Smooth muscle cell (in vitro differentiated cells): ENCODE measurements around the gene TRIOBP. TPM values are rescaled to one million over a fixed set of nuclear protein-coding genes. Genes with fewer than 3 reads are reported as not detected.

Experiments
- DNase-seq: peaks from one replicate; lab custom pipeline; 2025; ENCODE audit not compliant: unreplicated experiment; lab: John Stamatoyannopoulos, UW
- H2AFZ ChIP-seq: fragments of 200-600 bp; sonication (generic); 2 replicates; pipeline ENCODE4 v1.6.0; 2016; ENCODE audit warnings: antibody characterized with exemption, low read depth, mild to moderate bottlenecking
- H3F3A ChIP-seq: fragments of 200-600 bp; sonication (generic); 2 replicates; pipeline ENCODE4 v1.6.0; 2017; ENCODE audit warnings: antibody characterized with exemption, low read depth
- H3K27ac ChIP-seq: fragments of 200-600 bp; sonication (generic); 2 replicates; pipeline ENCODE4 v1.5.1; 2016; ENCODE audit warnings: low read depth, mild to moderate bottlenecking
- H3K27me3 ChIP-seq: fragments of 200-600 bp; sonication (generic); 2 replicates; pipeline ENCODE4 v1.6.1; 2016; ENCODE audit warnings: low read depth, mild to moderate bottlenecking
- H3K36me3 ChIP-seq: fragments of 200-600 bp; sonication (generic); 2 replicates; pipeline ENCODE4 v1.5.1; 2016; ENCODE audit warnings: low read depth
- H3K4me1 ChIP-seq: fragments of 200-600 bp; sonication (generic); 2 replicates; pipeline ENCODE4 v1.5.1; 2016; ENCODE audit warnings: low read depth
- H3K4me2 ChIP-seq: fragments of 200-600 bp; sonication (generic); 2 replicates; pipeline ENCODE4 v1.6.0; 2016; ENCODE audit warnings: mild to moderate bottlenecking
- H3K4me3 ChIP-seq: fragments of 200-600 bp; sonication (generic); 2 replicates; pipeline ENCODE4 v1.5.1; 2016; ENCODE audit warnings: mild to moderate bottlenecking
- H3K79me2 ChIP-seq: fragments of 200-600 bp; sonication (generic); 2 replicates; pipeline ENCODE4 v1.6.0; 2016; ENCODE audit warnings: low read depth, mild to moderate bottlenecking
- H3K9ac ChIP-seq: fragments of 200-600 bp; sonication (generic); 2 replicates; pipeline ENCODE4 v1.6.0; 2016; ENCODE audit warnings: low read depth
- H3K9me3 ChIP-seq: fragments of 200-600 bp; sonication (generic); replicated peaks from 2 replicates; pipeline ENCODE4 v1.5.1; 2016; ENCODE audit warnings: low read depth
- H4K20me1 ChIP-seq: fragments of 200-600 bp; sonication (generic); 2 replicates; pipeline ENCODE4 v1.6.0; 2016; ENCODE audit warnings: low read depth
- WGBS: methylation state at CpG from one replicate; pipeline ENCODE4 v1.1.7; 2016; ENCODE audit warnings: low lambda C conversion rate; 5-methylcytosine and 5-hydroxymethylcytosine counted together
- polyA plus RNA-seq: library from polyadenylated mRNA; unstranded; fragments of >200 nt; fragmentation: Nextera tagmentation; extraction: Ambion mirVana; gene quantifications from 2 replicates; pipeline ENCODE4 v1.2.1, GENCODE V29; 2016
- total RNA-seq: library from RNA; depleted of rRNA; stranded (reverse); fragments of >200 nt; gene quantifications from 2 replicates; pipeline ENCODE4 v1.2.3, GENCODE V29; 2014
- TF ChIP-seq, protein P1 (sequence below): fragments of 200-600 bp; sonication (generic); IDR thresholded peaks from 2 replicates; pipeline ENCODE4 v1.5.1; 2017; ENCODE audit warnings: borderline replicate concordance, mild to moderate bottlenecking, antibody characterized with exemption; ENCODE audit not compliant: insufficient read depth, poor library complexity, severe bottlenecking

The TRIOBP gene
- total and polyA plus RNA-seq, 2 experiments from 2014 or later = 44.6 to 95.8 TPM

DNA sequence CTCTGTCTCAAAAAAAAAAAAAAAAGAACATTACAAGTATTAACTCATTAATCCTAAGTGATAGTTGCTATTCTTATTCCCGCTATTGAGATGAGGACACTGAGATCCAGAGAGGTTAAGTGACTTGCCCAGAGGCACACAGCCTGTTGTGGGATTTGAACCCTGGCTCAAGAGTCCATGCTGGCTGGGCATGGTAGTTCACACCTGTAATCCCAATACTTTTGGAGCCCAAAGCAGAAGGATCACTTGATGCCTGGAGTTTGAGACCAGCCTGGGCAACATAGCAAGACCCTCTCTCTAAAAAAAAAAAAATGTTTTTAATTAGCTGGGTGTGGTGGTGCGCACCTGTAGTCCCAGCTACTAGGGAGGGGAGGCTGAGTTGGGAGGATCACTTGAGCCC is 115.0 kb downstream of the TRIOBP start:
- WGBS = 96% methylated on average over 2 of the region's 2 CpGs

DNA sequence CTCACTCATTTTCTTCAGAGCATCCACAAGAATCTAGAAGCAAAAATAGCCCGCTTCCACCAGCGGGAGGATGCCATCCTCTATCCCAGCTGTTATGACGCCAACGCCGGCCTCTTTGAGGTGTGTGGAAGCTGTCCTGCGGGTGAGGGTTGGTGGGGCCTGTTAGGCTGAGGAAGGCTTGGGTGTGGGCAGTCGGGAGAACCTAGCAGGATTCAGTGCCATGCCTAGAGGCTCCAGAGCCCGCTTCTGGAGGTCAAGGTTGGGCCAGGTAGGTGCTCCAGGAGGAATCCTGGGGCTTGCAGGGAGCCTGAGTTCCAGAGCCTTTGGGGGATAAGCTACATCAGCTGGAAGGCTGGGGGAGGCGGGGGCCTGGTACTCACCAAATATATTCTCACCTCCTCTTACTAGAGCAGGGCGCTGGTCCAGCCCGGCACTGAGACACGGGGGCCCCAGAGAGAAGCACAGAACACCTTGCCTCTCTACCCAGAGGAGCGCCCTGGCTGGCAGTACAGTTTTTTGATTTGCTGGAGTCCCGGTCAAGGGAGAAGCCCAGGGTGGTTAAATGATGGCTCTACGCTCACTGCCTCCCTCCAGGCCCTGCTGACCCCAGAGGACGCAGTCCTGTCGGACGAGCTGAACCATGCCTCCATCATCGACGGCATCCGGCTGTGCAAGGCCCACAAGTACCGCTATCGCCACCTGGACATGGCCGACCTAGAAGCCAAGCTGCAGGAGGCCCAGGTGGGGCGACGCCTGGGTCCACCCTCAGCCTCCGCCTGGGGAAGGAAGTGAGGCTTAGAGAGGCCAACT is 116.2 kb downstream of the TRIOBP start:
- no peak for DNase-seq
- no peak overlapping the region for H3K4me3 ChIP-seq
- H3K27ac ChIP-seq = no peak overlapping the region
- H3K79me2 ChIP-seq = no peaks in the 10 kb centered on the region
- no peak overlapping the region for H3K9ac ChIP-seq
- H4K20me1 ChIP-seq = peaks cover 13% of the 10 kb centered on the region
- WGBS = 95% methylated on average over 27 of the region's 27 CpGs
- H3K4me1 ChIP-seq = peaks cover 5% of the 10 kb centered on the region
- H3K9me3 ChIP-seq = no peaks in the 10 kb centered on the region
- peaks cover 2% of the 10 kb centered on the region for H3F3A ChIP-seq
- H2AFZ ChIP-seq = no peak overlapping the region
- no peaks in the 10 kb centered on the region for H3K36me3 ChIP-seq
- no peak overlapping the region for H3K4me2 ChIP-seq
- TF ChIP-seq, protein P1, sequence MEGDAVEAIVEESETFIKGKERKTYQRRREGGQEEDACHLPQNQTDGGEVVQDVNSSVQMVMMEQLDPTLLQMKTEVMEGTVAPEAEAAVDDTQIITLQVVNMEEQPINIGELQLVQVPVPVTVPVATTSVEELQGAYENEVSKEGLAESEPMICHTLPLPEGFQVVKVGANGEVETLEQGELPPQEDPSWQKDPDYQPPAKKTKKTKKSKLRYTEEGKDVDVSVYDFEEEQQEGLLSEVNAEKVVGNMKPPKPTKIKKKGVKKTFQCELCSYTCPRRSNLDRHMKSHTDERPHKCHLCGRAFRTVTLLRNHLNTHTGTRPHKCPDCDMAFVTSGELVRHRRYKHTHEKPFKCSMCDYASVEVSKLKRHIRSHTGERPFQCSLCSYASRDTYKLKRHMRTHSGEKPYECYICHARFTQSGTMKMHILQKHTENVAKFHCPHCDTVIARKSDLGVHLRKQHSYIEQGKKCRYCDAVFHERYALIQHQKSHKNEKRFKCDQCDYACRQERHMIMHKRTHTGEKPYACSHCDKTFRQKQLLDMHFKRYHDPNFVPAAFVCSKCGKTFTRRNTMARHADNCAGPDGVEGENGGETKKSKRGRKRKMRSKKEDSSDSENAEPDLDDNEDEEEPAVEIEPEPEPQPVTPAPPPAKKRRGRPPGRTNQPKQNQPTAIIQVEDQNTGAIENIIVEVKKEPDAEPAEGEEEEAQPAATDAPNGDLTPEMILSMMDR = no peak
- H3K27me3 ChIP-seq = no peaks in the 10 kb centered on the region

More for the DNA sequence above, 115.0 kb downstream of the TRIOBP start:
- TF ChIP-seq, protein P1 = no peak
- H3K36me3 ChIP-seq = no peaks in the 10 kb centered on the region
- peaks cover 5% of the 10 kb centered on the region for H3K4me1 ChIP-seq
- no peak overlapping the region for H3K27ac ChIP-seq
- no peaks in the 10 kb centered on the region for H3K27me3 ChIP-seq
- peaks cover 23% of the 10 kb centered on the region for H4K20me1 ChIP-seq
- no peaks in the 10 kb centered on the region for H3K9me3 ChIP-seq
- no peak overlapping the region for H3K4me3 ChIP-seq
- no peak overlapping the region for H3K4me2 ChIP-seq
- H3K9ac ChIP-seq = no peak overlapping the region
- no peak for DNase-seq
- peaks cover 2% of the 10 kb centered on the region for H3F3A ChIP-seq
- no peak overlapping the region for H2AFZ ChIP-seq
- H3K79me2 ChIP-seq = no peaks in the 10 kb centered on the region

DNA sequence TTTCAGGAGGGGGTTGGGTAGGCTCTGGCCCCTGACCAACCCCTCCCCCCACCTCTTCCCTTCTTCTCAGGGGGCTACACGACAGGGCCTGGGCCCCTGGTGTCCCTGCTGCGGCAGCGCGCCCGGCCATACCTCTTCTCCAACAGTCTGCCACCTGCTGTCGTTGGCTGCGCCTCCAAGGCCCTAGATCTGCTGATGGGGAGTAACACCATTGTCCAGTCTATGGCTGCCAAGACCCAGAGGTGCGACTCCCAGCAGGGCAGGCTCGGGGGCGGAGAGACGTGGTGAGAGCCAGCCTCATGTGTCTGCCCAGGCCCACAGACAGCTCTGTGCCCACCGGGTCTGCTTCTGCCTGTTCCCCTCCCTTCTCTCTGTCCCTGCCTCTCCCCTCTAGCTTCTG is 118.7 kb downstream of the TRIOBP start:
- no peak overlapping the region for H3K9ac ChIP-seq
- H3K79me2 ChIP-seq = no peaks in the 10 kb centered on the region
- H3K27me3 ChIP-seq = peaks cover 17% of the 10 kb centered on the region
- TF ChIP-seq, protein P1 = no peak
- H3F3A ChIP-seq = no peaks in the 10 kb centered on the region
- H3K9me3 ChIP-seq = no peaks in the 10 kb centered on the region
- 96% methylated on average over 12 of the region's 12 CpGs for WGBS
- no peak overlapping the region for H3K4me2 ChIP-seq
- DNase-seq = no peak
- H3K4me1 ChIP-seq = peaks cover 7% of the 10 kb centered on the region
- no peak overlapping the region for H3K4me3 ChIP-seq
- no peak overlapping the region for H2AFZ ChIP-seq
- no peaks in the 10 kb centered on the region for H3K36me3 ChIP-seq
- H4K20me1 ChIP-seq = no peaks in the 10 kb centered on the region
- H3K27ac ChIP-seq = no peak overlapping the region
